ENCODE results near the gene SGIP1. TPM values are rescaled to one million over a fixed set of nuclear protein-coding genes. Genes with fewer than 3 reads are reported as not detected.

The SGIP1 gene
- total and polyA plus RNA-seq, 2 experiments from 2014 or later, result 4.0 to 7.7 TPM

DNA sequence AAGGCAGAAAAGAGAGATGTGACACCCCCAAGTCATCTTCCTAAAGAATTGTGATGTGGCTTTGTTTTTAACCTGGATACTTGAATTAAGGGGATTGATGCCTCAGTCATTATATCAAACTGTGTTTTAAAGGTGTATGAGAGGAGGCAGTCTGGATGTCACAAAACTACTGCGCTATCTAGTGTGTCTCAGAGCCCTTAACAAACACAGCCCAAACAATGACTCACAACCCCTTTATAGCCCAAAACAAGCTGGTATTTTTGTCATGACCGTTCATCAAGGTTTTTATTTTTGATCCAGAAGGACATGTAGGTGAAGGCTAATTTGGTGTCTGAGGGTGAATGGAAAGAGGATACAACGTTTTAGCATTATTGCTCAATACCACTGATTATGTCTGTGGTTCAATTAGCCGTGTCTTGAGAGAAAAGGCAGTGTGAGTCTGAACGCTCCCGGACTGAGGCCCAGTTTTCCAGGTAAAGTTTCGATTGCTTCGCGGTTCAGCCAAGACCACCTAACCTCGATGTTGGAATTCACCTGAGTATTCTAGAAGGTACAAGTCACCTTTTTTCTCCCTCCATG is 71.6 kb downstream of the SGIP1 start:
- H3K4me2 ChIP-seq (ENCODE audit: unreplicated experiment), result no peak overlapping the region
- TF ChIP-seq EZH2 (IDR thresholded peaks at IDR 0.05; ENCODE audit: insufficient read depth, poor library complexity, severe bottlenecking) (no peak), EZH2phosphoT487 (IDR thresholded peaks at IDR 0.05; ENCODE audit: insufficient read depth, low read depth) (no peak)
- 85 to 87% methylated on average over 10 of the region's 10 CpGs for WGBS, 2 experiments (ENCODE audit: low coverage in 1 of 2, low lambda C conversion rate in 2 of 2, missing lambda C conversion rate in 2 of 2)
- H3K9ac ChIP-seq, result no peak overlapping the region
- H3K4me3 ChIP-seq, result no peak overlapping the region
- H3K9me3 ChIP-seq (ENCODE audit: low read depth), result no peaks in the 10 kb centered on the region
- H3K79me2 ChIP-seq (ENCODE audit: insufficient read depth), result no peaks in the 10 kb centered on the region
- H3K27me3 ChIP-seq (replicated peaks; ENCODE audit: insufficient read depth), result no peaks in the 10 kb centered on the region
- no peaks in the 10 kb centered on the region for H3F3A ChIP-seq (ENCODE audit: insufficient read depth)
- in situ Hi-C loops (cut with MboI), result no loop called here
- H3K27ac ChIP-seq, result no peak overlapping the region
- no peaks in the 10 kb centered on the region for H3K4me1 ChIP-seq (ENCODE audit: insufficient read depth)
- H2AFZ ChIP-seq, result no peak overlapping the region
- H3K36me3 ChIP-seq (ENCODE audit: low read depth), result no peaks in the 10 kb centered on the region
- no peaks in the 10 kb centered on the region for H4K20me1 ChIP-seq (ENCODE audit: insufficient read depth)
- DNase-seq, result no peak
- H3K9me2 ChIP-seq (ENCODE audit: insufficient read depth), result no peaks in the 10 kb centered on the region

GRCh38 chr1:66606362-66607065 is 72.6 kb downstream of the SGIP1 start:
- H3K27ac ChIP-seq, result no peak overlapping the region
- WGBS, 2 experiments (ENCODE audit: low coverage in 1 of 2, low lambda C conversion rate in 2 of 2, missing lambda C conversion rate in 2 of 2), result 82 to 83% methylated on average over 3 of the region's 3 CpGs

DNA sequence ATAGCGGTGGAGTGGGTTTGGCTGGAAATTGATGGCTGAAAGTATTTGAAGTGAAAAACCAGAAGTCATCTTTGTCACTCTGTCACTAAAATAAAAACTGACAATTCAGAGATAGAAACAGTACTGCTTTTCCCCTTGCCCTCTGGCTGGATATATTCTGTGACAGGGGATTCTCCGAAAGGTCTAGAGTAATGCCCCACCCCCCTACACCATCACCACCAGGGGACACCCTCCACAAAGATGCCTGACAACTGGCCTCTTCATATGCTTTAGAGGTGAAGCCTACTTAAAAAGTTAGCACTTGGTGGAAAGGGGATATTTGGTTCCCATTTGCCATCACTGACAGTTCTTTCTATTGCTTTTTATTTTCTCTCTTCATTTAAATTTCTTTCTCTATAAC is 73.5 kb downstream of the SGIP1 start:
- no peak overlapping the region for H3K4me3 ChIP-seq
- in situ Hi-C loops (cut with MboI), result no loop called here
- H3K27ac ChIP-seq, result no peak overlapping the region

More at GRCh38 chr1:66606362-66607065, 72.6 kb downstream of the SGIP1 start:
- in situ Hi-C loops (cut with MboI), result no loop called here
- Histone ChIP-seq H3K27me3 (replicated peaks; ENCODE audit: insufficient read depth) (no peaks in the 10 kb centered on the region), H3K9me2 (ENCODE audit: insufficient read depth) (no peaks in the 10 kb centered on the region), H3F3A (ENCODE audit: insufficient read depth) (no peaks in the 10 kb centered on the region), H2AFZ (no peak overlapping the region), H3K79me2 (ENCODE audit: insufficient read depth) (no peaks in the 10 kb centered on the region), H3K36me3 (ENCODE audit: low read depth) (no peaks in the 10 kb centered on the region), H3K9ac (no peak overlapping the region), H3K9me3 (ENCODE audit: low read depth) (no peaks in the 10 kb centered on the region), H3K4me2 (ENCODE audit: unreplicated experiment) (no peak overlapping the region), H3K4me3 (no peak overlapping the region), H3K4me1 (ENCODE audit: insufficient read depth) (no peaks in the 10 kb centered on the region), H4K20me1 (ENCODE audit: insufficient read depth) (no peaks in the 10 kb centered on the region)
- no peak for DNase-seq
- TF ChIP-seq EZH2phosphoT487 (IDR thresholded peaks at IDR 0.05; ENCODE audit: insufficient read depth, low read depth), result no peak
- TF ChIP-seq EZH2 (IDR thresholded peaks at IDR 0.05; ENCODE audit: insufficient read depth, poor library complexity, severe bottlenecking), result no peak

GRCh38 chr1:66613187-66613586 is 79.2 kb downstream of the SGIP1 start:
- no peaks in the 10 kb centered on the region for H3K79me2 ChIP-seq (ENCODE audit: insufficient read depth)
- H3K9me2 ChIP-seq (ENCODE audit: insufficient read depth), result no peaks in the 10 kb centered on the region
- H3K4me1 ChIP-seq (ENCODE audit: insufficient read depth), result peaks cover 14% of the 10 kb centered on the region
- in situ Hi-C loops (cut with MboI), result no loop called here
- H2AFZ ChIP-seq, result no peak overlapping the region
- H4K20me1 ChIP-seq (ENCODE audit: insufficient read depth), result no peaks in the 10 kb centered on the region
- H3K36me3 ChIP-seq (ENCODE audit: low read depth), result no peaks in the 10 kb centered on the region
- no peak overlapping the region for H3K27ac ChIP-seq
- H3K9ac ChIP-seq, result no peak overlapping the region
- 89 to 90% methylated on average over 4 of the region's 4 CpGs for WGBS, 2 experiments (ENCODE audit: low coverage in 1 of 2, low lambda C conversion rate in 2 of 2, missing lambda C conversion rate in 2 of 2)
- no peak overlapping the region for H3K4me2 ChIP-seq (ENCODE audit: unreplicated experiment)
- H3F3A ChIP-seq (ENCODE audit: insufficient read depth), result peaks cover 6% of the 10 kb centered on the region
- no peak for TF ChIP-seq EZH2 (IDR thresholded peaks at IDR 0.05; ENCODE audit: insufficient read depth, poor library complexity, severe bottlenecking)
- TF ChIP-seq EZH2phosphoT487 (IDR thresholded peaks at IDR 0.05; ENCODE audit: insufficient read depth, low read depth), result no peak
- no peak overlapping the region for H3K4me3 ChIP-seq
- H3K27me3 ChIP-seq (replicated peaks; ENCODE audit: insufficient read depth), result no peaks in the 10 kb centered on the region
- no peak for DNase-seq
- H3K9me3 ChIP-seq (ENCODE audit: low read depth), result no peaks in the 10 kb centered on the region

More for the DNA sequence above, 73.5 kb downstream of the SGIP1 start:
- H3K36me3 ChIP-seq (ENCODE audit: low read depth), result no peaks in the 10 kb centered on the region
- H2AFZ ChIP-seq, result no peak overlapping the region
- H3F3A ChIP-seq (ENCODE audit: insufficient read depth), result no peaks in the 10 kb centered on the region
- H4K20me1 ChIP-seq (ENCODE audit: insufficient read depth), result no peaks in the 10 kb centered on the region
- H3K9ac ChIP-seq, result no peak overlapping the region
- no peaks in the 10 kb centered on the region for H3K79me2 ChIP-seq (ENCODE audit: insufficient read depth)
- H3K9me2 ChIP-seq (ENCODE audit: insufficient read depth), result no peaks in the 10 kb centered on the region
- WGBS, 2 experiments (ENCODE audit: low coverage in 1 of 2, low lambda C conversion rate in 2 of 2, missing lambda C conversion rate in 2 of 2), result 97 to 98% methylated on average over 2 of the region's 2 CpGs
- no peaks in the 10 kb centered on the region for H3K4me1 ChIP-seq (ENCODE audit: insufficient read depth)
- DNase-seq, result no peak
- H3K9me3 ChIP-seq (ENCODE audit: low read depth), result no peaks in the 10 kb centered on the region
- TF ChIP-seq EZH2 (IDR thresholded peaks at IDR 0.05; ENCODE audit: insufficient read depth, poor library complexity, severe bottlenecking), result no peak
- TF ChIP-seq EZH2phosphoT487 (IDR thresholded peaks at IDR 0.05; ENCODE audit: insufficient read depth, low read depth), result no peak
- H3K4me2 ChIP-seq (ENCODE audit: unreplicated experiment), result no peak overlapping the region
- no peaks in the 10 kb centered on the region for H3K27me3 ChIP-seq (replicated peaks; ENCODE audit: insufficient read depth)
